Measurements from ENCODE around the gene TMC1. TPM values are rescaled to one million over a fixed set of nuclear protein-coding genes. Genes with fewer than 3 reads are reported as not detected.

TMC1 gene
- total RNA-seq, 4 donors from 2014 or later: 1.2 to 15.7 TPM; not detected in 2

DNA sequence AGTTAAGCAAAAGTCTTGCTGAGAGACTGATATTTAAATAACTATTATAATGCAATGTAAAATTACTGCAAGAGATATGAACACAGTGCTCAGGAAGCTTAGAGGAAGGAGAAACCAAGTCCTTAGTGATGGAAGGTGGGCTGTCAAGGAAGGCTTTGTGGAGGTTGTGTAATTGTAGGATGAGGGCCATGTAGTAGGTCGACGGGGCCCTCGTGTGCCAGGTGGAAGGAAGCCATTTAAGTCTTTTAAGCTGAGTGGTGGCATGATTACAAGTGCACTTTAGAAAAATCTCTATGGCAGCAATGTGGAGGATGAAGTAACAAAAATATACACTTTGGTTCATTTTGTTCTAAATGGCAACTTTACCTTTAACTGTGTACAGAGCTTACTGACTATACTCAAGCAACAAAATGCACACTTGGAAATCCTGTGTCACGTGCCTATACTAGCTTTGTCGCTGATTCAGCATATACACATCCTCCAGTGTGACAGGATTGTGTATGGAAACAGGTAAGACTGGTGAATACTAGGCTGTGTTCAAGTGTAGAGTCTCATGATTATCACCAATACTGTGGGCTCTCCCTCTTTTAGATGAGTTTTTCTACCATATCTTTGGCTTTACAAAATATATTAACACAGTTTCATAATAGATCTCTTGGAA, 78.6 kb downstream of the TMC1 start:
- Histone ChIP-seq H3K4me3 (no peak overlapping the region), H3K27me3 (no peaks in the 10 kb centered on the region), H3K36me3 (no peaks in the 10 kb centered on the region), H3K27ac (no peak overlapping the region), H3K4me1 (no peaks in the 10 kb centered on the region), H3K9me3 (no peaks in the 10 kb centered on the region)
- intact Hi-C loops (cut with DNase I; ENCODE audit: low total_unique reads): loop anchor here (5.0 kb wide), 1 partner anchor 222 kb away; no protein-coding TSS in a partner anchor
- in situ Hi-C loops (cut with MboI; ENCODE audit: low sequenced_read_pairs in 4 of 4): loop anchor here in 3 of 4 donors (10.0 to 25.0 kb wide), 6 partner anchors 65 to 688 kb away; partner anchors contain the start of genes ABHD17B (in 1 of the 3) and C9orf85 (in 1 of the 3)
- DNase-seq: no peak
- no peak for ATAC-seq
- TF ChIP-seq, protein P1, sequence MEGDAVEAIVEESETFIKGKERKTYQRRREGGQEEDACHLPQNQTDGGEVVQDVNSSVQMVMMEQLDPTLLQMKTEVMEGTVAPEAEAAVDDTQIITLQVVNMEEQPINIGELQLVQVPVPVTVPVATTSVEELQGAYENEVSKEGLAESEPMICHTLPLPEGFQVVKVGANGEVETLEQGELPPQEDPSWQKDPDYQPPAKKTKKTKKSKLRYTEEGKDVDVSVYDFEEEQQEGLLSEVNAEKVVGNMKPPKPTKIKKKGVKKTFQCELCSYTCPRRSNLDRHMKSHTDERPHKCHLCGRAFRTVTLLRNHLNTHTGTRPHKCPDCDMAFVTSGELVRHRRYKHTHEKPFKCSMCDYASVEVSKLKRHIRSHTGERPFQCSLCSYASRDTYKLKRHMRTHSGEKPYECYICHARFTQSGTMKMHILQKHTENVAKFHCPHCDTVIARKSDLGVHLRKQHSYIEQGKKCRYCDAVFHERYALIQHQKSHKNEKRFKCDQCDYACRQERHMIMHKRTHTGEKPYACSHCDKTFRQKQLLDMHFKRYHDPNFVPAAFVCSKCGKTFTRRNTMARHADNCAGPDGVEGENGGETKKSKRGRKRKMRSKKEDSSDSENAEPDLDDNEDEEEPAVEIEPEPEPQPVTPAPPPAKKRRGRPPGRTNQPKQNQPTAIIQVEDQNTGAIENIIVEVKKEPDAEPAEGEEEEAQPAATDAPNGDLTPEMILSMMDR (IDR thresholded peaks at IDR 0.05 in 4 of 5, conservative IDR thresholded peaks at IDR 0.05 in 1 of 5): no peak
- TF ChIP-seq POLR2A (IDR thresholded peaks at IDR 0.05): no peak

DNA sequence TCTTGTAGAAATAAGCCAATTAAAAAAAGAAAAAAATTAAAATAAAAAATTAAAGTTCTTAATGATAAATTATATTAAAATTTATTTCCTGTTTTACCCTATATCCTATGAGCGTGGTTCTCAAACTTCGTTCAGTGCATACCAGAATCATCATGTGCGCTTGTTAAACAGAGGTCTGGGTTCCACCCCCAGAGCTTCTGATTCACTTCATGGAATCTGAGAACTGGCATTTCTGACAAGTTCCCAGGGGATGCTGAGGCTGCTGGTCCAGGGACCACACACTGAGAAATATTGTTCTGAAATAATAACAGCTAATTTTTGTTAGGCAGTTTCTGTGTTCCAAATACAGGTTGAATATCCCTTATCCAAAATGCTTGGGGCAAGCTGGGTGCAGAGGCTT, 79.3 kb downstream of the TMC1 start:
- Histone ChIP-seq H3K4me3 (no peak overlapping the region), H3K9me3 (no peaks in the 10 kb centered on the region), H3K4me1 (no peaks in the 10 kb centered on the region), H3K36me3 (no peaks in the 10 kb centered on the region), H3K27me3 (no peaks in the 10 kb centered on the region), H3K27ac (no peak overlapping the region)
- no peak for TF ChIP-seq POLR2A (IDR thresholded peaks at IDR 0.05)
- TF ChIP-seq, protein P1 (IDR thresholded peaks at IDR 0.05 in 4 of 5, conservative IDR thresholded peaks at IDR 0.05 in 1 of 5): no peak
- intact Hi-C loops (cut with DNase I; ENCODE audit: low total_unique reads): no loop called here
- DNase-seq (no peak), ATAC-seq (no peak)
- in situ Hi-C loops (cut with MboI; ENCODE audit: low sequenced_read_pairs in 4 of 4): loop anchor here in 2 of 4 donors (25.0 kb wide), 2 partner anchors 212 to 563 kb away; no protein-coding TSS in a partner anchor

DNA sequence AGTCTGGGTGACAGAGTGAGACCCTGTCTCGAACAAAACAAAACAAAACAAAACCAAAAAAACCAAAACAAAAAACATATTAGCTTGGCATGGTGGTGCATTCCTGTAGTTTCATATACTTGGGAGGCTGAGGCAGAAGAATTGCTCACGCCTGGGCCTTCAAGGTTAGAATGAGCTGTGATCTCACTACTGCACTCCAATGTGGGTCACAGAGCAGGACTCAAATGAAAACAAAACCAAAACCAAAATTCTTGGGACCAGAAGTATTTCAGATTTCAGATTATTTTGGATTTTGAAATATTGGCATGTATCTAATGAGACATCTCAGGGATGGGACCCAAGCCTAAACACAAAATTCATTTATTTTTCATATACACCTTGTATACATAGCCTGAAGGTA, 80.2 kb downstream of the TMC1 start:
- Histone ChIP-seq H3K9me3 (no peaks in the 10 kb centered on the region), H3K4me3 (no peak overlapping the region), H3K4me1 (no peaks in the 10 kb centered on the region), H3K36me3 (no peaks in the 10 kb centered on the region), H3K27me3 (no peaks in the 10 kb centered on the region), H3K27ac (no peak overlapping the region)
- in situ Hi-C loops (cut with MboI; ENCODE audit: low sequenced_read_pairs in 4 of 4) (loop anchor here in 2 of 4 donors (25.0 kb wide), 2 partner anchors 211 to 564 kb away; no protein-coding TSS in a partner anchor), intact Hi-C loops (cut with DNase I; ENCODE audit: low total_unique reads) (no loop called here)
- DNase-seq: no peak
- no peak for TF ChIP-seq POLR2A (IDR thresholded peaks at IDR 0.05)
- TF ChIP-seq, protein P1 (IDR thresholded peaks at IDR 0.05 in 4 of 5, conservative IDR thresholded peaks at IDR 0.05 in 1 of 5): no peak
- ATAC-seq: no peak

DNA sequence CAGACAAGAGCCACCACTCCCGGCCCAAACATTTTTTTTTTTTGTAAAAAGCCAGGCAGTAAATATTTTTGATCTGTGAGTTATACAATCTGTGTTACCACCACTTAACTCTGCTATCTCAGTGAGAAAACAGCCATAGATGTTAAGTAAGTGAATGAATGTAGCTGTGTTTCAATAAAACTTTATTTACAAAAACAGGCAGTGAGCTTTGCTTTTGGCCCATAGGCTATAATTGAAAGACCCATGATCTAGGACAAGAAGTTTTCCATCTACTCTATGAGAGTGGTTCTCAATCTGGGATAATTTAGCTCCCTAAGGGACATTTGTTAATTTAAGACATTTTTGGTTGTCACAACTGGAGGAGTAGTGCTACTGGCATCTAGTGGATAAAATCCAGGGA, 91.0 kb downstream of the TMC1 start:
- no peaks in the 10 kb centered on the region for H3K4me1 ChIP-seq
- no peaks in the 10 kb centered on the region for H3K27me3 ChIP-seq
- no peak for DNase-seq
- H3K4me3 ChIP-seq: no peak overlapping the region
- H3K36me3 ChIP-seq: no peaks in the 10 kb centered on the region
- in situ Hi-C loops (cut with MboI; ENCODE audit: low sequenced_read_pairs in 4 of 4): loop anchor here in 2 of 4 donors (25.0 kb wide), 2 partner anchors 200 to 575 kb away; no protein-coding TSS in a partner anchor
- no peaks in the 10 kb centered on the region for H3K9me3 ChIP-seq
- no peak overlapping the region for H3K27ac ChIP-seq
- TF ChIP-seq, protein P1 (IDR thresholded peaks at IDR 0.05 in 4 of 5, conservative IDR thresholded peaks at IDR 0.05 in 1 of 5): no peak
- TF ChIP-seq POLR2A (IDR thresholded peaks at IDR 0.05): no peak
- intact Hi-C loops (cut with DNase I; ENCODE audit: low total_unique reads): no loop called here
- no peak for ATAC-seq
